Panc1 (cell line): Measurements from ENCODE around the gene TJP2.

Experiments
- POLR2AphosphoS5 ChIP-seq: IDR thresholded peaks from 2 replicates; pipeline ENCODE4 v1.6.1; 2012; ENCODE audit warnings: mild to moderate bottlenecking, low read depth, low read length, moderate library complexity
- SIN3A ChIP-seq: IDR thresholded peaks from 2 replicates; pipeline ENCODE4 v1.6.1; 2012; ENCODE audit warnings: low read depth, mild to moderate bottlenecking, low read length, moderate library complexity, borderline replicate concordance; ENCODE audit not compliant: insufficient read depth
- TCF7L2 ChIP-seq: IDR thresholded peaks from 2 replicates; pipeline ENCODE4 v1.6.1; 2011; ENCODE audit warnings: mild to moderate bottlenecking, low read depth, low read length, inconsistent platforms
- TF ChIP-seq, protein P1 (sequence below): fragments of 450-650 bp; IDR thresholded peaks from 2 replicates; pipeline ENCODE4 v1.5.1; 2017; ENCODE audit warnings: mild to moderate bottlenecking
- TF ChIP-seq, protein P2 (sequence below), 2 experiments: IDR thresholded peaks; 2 replicates each; pipeline ENCODE4 v1.6.1; 2011 to 2012; ENCODE audit warnings: low read depth in 2 of 2, control low read depth in 1 of 2, low read length in 1 of 2, mild to moderate bottlenecking in 1 of 2, moderate library complexity in 1 of 2; ENCODE audit not compliant: insufficient read depth in 1 of 2

DNA sequence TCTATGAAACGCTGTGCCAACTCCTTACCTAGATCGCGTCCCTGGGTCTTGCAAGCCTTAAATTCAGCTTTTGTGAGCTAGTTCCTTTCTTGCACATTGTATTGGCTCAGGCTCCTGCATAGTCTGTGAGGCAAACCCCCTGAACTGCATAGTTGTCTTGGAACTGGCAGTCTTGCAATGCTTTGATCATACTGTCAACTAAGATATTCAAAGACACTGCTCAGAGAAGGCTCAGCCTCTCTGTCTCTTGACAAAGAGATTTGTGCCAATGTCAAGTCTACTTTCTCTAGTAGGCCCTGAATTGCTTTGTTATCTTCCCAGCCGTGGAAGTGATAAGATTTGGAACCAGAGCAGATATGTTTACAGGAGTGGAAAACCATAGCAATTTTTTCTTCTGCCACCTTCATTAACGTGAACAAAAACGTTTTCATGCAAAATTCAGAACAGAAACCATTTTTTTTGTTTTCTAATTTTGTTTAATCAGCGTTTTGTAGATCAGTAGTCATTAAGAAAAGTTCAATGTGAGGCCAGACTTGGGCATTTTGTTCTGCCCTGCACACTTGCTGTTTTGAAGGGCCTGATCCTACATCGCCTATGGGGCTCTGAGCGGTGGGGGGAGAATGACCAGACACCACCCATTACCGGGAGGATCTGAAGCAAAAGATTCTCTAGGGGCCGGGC is 123.4 kb downstream of the TJP2 start:
- TF ChIP-seq, protein P1, sequence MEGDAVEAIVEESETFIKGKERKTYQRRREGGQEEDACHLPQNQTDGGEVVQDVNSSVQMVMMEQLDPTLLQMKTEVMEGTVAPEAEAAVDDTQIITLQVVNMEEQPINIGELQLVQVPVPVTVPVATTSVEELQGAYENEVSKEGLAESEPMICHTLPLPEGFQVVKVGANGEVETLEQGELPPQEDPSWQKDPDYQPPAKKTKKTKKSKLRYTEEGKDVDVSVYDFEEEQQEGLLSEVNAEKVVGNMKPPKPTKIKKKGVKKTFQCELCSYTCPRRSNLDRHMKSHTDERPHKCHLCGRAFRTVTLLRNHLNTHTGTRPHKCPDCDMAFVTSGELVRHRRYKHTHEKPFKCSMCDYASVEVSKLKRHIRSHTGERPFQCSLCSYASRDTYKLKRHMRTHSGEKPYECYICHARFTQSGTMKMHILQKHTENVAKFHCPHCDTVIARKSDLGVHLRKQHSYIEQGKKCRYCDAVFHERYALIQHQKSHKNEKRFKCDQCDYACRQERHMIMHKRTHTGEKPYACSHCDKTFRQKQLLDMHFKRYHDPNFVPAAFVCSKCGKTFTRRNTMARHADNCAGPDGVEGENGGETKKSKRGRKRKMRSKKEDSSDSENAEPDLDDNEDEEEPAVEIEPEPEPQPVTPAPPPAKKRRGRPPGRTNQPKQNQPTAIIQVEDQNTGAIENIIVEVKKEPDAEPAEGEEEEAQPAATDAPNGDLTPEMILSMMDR, result no peak
- TF ChIP-seq, protein P2, sequence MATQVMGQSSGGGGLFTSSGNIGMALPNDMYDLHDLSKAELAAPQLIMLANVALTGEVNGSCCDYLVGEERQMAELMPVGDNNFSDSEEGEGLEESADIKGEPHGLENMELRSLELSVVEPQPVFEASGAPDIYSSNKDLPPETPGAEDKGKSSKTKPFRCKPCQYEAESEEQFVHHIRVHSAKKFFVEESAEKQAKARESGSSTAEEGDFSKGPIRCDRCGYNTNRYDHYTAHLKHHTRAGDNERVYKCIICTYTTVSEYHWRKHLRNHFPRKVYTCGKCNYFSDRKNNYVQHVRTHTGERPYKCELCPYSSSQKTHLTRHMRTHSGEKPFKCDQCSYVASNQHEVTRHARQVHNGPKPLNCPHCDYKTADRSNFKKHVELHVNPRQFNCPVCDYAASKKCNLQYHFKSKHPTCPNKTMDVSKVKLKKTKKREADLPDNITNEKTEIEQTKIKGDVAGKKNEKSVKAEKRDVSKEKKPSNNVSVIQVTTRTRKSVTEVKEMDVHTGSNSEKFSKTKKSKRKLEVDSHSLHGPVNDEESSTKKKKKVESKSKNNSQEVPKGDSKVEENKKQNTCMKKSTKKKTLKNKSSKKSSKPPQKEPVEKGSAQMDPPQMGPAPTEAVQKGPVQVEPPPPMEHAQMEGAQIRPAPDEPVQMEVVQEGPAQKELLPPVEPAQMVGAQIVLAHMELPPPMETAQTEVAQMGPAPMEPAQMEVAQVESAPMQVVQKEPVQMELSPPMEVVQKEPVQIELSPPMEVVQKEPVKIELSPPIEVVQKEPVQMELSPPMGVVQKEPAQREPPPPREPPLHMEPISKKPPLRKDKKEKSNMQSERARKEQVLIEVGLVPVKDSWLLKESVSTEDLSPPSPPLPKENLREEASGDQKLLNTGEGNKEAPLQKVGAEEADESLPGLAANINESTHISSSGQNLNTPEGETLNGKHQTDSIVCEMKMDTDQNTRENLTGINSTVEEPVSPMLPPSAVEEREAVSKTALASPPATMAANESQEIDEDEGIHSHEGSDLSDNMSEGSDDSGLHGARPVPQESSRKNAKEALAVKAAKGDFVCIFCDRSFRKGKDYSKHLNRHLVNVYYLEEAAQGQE (IDR thresholded peaks at IDR 0.05; ENCODE audit: insufficient read depth in 1 of 2, low read depth in 2 of 2, low read length in 1 of 2), result no peak
- no peak for TF ChIP-seq POLR2AphosphoS5
- no peak for TF ChIP-seq SIN3A
- no peak for TF ChIP-seq TCF7L2
